Left ventricle myocardium inferior (tissue), 1 donor: Measurements from ENCODE around the gene GHR. TPM values are rescaled to one million over a fixed set of nuclear protein-coding genes. Genes with fewer than 3 reads are reported as not detected.

Experiments used
- DNase-seq: peaks from one replicate; pipeline ENCODE4 v3.0.0-alpha.2; 2020
- H3K27ac ChIP-seq: fragments of 200-600 bp; replicated peaks from 2 replicates; pipeline ENCODE4 v1.8.0; 2021
- H3K27me3 ChIP-seq: fragments of 200-600 bp; 2 replicates; pipeline ENCODE4 v1.8.0; 2021; ENCODE audit warnings: low read depth
- H3K36me3 ChIP-seq: fragments of 200-600 bp; 2 replicates; pipeline ENCODE4 v1.8.0; 2021
- H3K4me1 ChIP-seq: fragments of 200-600 bp; 2 replicates; pipeline ENCODE4 v1.8.0; 2021
- H3K4me3 ChIP-seq: fragments of 200-600 bp; 2 replicates; pipeline ENCODE4 v1.8.0; 2021; ENCODE audit warnings: mild to moderate bottlenecking, moderate library complexity
- H3K9me3 ChIP-seq: fragments of 200-600 bp; replicated peaks from 2 replicates; pipeline ENCODE4 v1.8.0; 2021
- intact Hi-C: fragments of 100-400 bp; cut with micrococcal nuclease; formaldehyde crosslinking; loops from one replicate; pipeline ENCODE4 v1.11.0; 2022
- total RNA-seq: library from RNA; stranded (reverse); fragmentation: NEBNext Ultra II Directional; extraction: Animal tissue kit (Norgen Biotek cat#: 25700); gene quantifications from one replicate; pipeline ENCODE4 v1.2.1, GENCODE V29; 2021
- TF ChIP-seq, protein P1 (sequence below): fragments of 200-600 bp; IDR thresholded peaks from 2 replicates; pipeline ENCODE4 v1.8.0; 2021; ENCODE audit warnings: antibody characterized with exemption, mild to moderate bottlenecking, borderline replicate concordance
- donor health status: DM: no; HTN: yes; CAD: no; lungs with severe emphysema.

The GHR gene
- total RNA-seq, 1 donor from 2014 or later, result 12.9 TPM

DNA sequence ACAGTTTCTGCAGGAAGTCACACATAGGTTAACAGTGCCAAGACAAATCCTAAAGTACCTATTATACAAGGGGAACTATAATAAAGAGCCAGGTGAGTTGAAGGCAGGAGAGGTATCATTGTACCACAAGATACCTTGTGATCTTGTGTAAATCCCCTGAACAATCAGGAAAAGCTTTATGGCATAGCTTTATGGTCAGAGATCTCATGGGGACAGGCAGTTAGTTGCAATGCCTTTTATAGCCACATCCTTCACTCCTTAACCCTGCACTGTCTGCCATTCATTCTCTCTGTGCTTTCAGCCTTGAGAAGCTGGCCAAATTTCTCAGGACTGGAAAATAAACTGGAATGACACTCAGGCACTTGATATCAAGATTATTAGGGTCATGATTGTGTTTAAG, 97.0 kb downstream of the GHR start:
- TF ChIP-seq, protein P1, sequence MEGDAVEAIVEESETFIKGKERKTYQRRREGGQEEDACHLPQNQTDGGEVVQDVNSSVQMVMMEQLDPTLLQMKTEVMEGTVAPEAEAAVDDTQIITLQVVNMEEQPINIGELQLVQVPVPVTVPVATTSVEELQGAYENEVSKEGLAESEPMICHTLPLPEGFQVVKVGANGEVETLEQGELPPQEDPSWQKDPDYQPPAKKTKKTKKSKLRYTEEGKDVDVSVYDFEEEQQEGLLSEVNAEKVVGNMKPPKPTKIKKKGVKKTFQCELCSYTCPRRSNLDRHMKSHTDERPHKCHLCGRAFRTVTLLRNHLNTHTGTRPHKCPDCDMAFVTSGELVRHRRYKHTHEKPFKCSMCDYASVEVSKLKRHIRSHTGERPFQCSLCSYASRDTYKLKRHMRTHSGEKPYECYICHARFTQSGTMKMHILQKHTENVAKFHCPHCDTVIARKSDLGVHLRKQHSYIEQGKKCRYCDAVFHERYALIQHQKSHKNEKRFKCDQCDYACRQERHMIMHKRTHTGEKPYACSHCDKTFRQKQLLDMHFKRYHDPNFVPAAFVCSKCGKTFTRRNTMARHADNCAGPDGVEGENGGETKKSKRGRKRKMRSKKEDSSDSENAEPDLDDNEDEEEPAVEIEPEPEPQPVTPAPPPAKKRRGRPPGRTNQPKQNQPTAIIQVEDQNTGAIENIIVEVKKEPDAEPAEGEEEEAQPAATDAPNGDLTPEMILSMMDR, result no peak
- H3K4me3 ChIP-seq, result no peak overlapping the region
- H3K36me3 ChIP-seq, result no peaks in the 10 kb centered on the region
- peaks cover 73% of the 10 kb centered on the region for H3K4me1 ChIP-seq
- intact Hi-C loops, result no loop called here
- H3K27me3 ChIP-seq, result no peaks in the 10 kb centered on the region
- no peak for DNase-seq
- no peak overlapping the region for H3K27ac ChIP-seq
- no peaks in the 10 kb centered on the region for H3K9me3 ChIP-seq

DNA sequence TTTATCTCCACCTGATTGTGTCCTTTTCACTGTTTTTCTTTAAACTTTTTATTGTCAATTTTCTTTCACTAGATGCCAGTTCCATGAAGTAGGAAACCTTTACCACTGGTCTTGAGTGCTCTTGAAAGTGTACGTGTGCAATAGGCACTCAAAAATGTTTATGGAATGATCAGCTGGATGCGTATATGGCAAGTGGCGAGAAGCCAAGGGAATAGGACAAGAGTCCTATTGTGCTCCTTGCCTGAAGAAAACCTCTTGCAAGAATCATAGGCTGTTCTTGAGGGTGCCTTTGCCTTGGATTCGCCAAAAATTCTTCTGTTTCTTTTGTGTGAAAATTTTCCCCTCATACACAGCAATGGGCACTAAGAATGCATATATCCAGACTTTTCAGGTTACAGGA, 97.7 kb downstream of the GHR start:
- intact Hi-C loops, result no loop called here
- TF ChIP-seq, protein P1, result no peak
- peaks cover 71% of the 10 kb centered on the region for H3K4me1 ChIP-seq
- H3K27ac ChIP-seq, result no peak overlapping the region
- no peaks in the 10 kb centered on the region for H3K27me3 ChIP-seq
- no peaks in the 10 kb centered on the region for H3K36me3 ChIP-seq
- H3K9me3 ChIP-seq, result no peaks in the 10 kb centered on the region
- no peak overlapping the region for H3K4me3 ChIP-seq
- no peak for DNase-seq

DNA sequence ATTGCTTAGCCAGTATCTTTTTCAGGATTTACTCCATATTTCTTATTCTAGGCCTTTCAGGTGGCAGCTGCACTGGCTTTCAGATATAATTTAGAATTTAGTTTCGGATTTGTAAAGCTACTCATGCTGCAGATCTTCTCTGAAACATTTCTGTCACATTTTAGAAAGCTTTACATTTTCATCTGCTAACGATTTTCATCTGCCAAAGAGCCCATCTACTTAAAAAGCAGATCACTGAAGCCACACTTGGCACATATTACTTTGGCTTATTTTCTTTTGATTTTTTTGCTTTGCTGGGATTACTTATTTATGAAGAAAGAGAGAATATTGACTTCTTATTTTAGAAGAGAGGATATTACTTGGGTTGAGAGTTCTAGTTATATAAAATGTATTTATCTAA, 98.2 kb downstream of the GHR start:
- no peak overlapping the region for H3K4me3 ChIP-seq
- H3K27me3 ChIP-seq, result no peaks in the 10 kb centered on the region
- TF ChIP-seq, protein P1, result no peak
- no peaks in the 10 kb centered on the region for H3K9me3 ChIP-seq
- H3K4me1 ChIP-seq, result peaks cover 71% of the 10 kb centered on the region
- no peak overlapping the region for H3K27ac ChIP-seq
- no peaks in the 10 kb centered on the region for H3K36me3 ChIP-seq
- intact Hi-C loops, result no loop called here
- no peak for DNase-seq

DNA sequence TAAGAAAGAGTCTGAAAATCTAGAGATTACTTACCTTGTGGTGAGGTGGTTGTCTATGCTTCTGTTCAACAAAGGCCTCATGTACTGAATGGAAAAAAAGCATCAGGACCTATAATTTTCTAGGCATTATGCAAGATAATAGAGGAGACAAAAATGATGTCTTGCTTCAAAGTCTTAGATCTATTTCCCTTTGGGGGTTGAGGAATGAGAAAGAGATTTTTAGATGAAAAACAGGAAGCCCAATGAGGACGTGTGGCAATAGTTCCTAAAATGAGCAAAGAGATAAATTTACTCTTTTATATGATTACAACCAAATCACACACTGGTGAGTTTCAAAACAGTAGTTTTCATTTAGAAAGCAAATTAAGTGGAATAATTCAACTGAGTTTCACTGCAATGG, 99.5 kb downstream of the GHR start:
- intact Hi-C loops, result no loop called here
- H3K9me3 ChIP-seq, result peaks cover 5% of the 10 kb centered on the region
- TF ChIP-seq, protein P1, result no peak
- no peaks in the 10 kb centered on the region for H3K36me3 ChIP-seq
- DNase-seq, result no peak
- no peak overlapping the region for H3K4me3 ChIP-seq
- peaks cover 58% of the 10 kb centered on the region for H3K4me1 ChIP-seq
- H3K27me3 ChIP-seq, result no peaks in the 10 kb centered on the region
- no peak overlapping the region for H3K27ac ChIP-seq

DNA sequence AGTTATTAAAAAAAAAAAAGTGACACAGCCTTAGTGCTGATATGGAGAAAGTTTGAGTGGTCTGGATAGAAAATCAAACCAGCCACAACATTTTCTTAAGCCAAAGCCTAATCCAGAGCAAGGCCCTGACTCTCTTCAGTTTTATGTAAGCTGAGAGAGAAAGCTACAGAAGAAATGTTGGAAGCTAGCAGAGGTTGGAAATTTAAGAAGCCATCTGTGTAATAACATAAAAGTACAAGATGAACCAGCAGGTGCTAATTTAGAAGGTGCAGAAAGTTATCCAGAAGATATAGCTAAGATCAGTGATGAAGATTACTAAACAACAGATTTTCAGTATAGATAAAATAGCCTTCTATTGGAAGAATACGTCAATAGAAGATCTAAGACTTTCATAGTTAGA, 102.9 kb downstream of the GHR start:
- TF ChIP-seq, protein P1, result no peak
- Histone ChIP-seq H3K4me1 (peaks cover 25% of the 10 kb centered on the region), H3K4me3 (no peak overlapping the region), H3K27me3 (no peaks in the 10 kb centered on the region), H3K36me3 (no peaks in the 10 kb centered on the region), H3K9me3 (peaks cover 7% of the 10 kb centered on the region), H3K27ac (no peak overlapping the region)
- intact Hi-C loops, result no loop called here
- no peak for DNase-seq

DNA sequence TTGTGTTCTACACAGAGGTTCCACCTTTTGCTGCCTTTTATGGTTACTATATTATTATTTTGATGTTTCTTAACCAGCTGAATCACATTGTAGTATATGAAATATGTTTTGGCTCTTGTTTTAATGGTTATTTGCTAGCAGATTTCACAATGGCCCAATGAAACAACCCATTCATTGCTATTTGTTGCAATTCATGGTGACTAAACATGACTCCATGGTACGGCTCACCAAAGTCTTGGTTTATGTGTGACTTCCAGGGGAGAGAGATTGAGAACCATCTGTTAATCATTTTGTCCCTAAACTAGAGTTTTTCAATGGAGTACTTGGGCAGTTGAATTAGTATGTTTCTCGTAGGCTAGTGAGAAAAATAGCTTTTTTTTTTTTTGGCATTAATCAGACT, 108.4 kb downstream of the GHR start:
- intact Hi-C loops, result no loop called here
- TF ChIP-seq, protein P1, result no peak

More for the DNA sequence above, 108.4 kb downstream of the GHR start:
- H3K36me3 ChIP-seq, result no peaks in the 10 kb centered on the region
- H3K27me3 ChIP-seq, result no peaks in the 10 kb centered on the region
- H3K27ac ChIP-seq, result no peak overlapping the region
- no peak overlapping the region for H3K4me3 ChIP-seq
- no peak for DNase-seq
- peaks cover 28% of the 10 kb centered on the region for H3K9me3 ChIP-seq
- H3K4me1 ChIP-seq, result no peaks in the 10 kb centered on the region
